CD4-positive, alpha-beta T cell treated with Interleukin-17A for 4 hours (primary cell): ENCODE data around the gene RELL2.
"Not testable (repeated sequence)": the region's sequence is repeated elsewhere in the genome, so short reads cannot be mapped to it uniquely, and the experiment has no call there.

Experiments used
- DNase-seq: peaks from one replicate; pipeline ENCODE4 v3.0.0-alpha.2; 2020; ENCODE audit warnings: mixed read lengths

Gene RELL2

GRCh38 chr5:141636413-141637122, at the start of gene RELL2, which contains the start of gene HDAC3:
RELL2 (plus strand) TSS chr5:141636997; CDS start chr5:141638226, 1,229 bp downstream.
HDAC3 (minus strand) TSS chr5:141636849; CDS start chr5:141636790, 59 bp downstream.
- peak; percentile 95 for DNase-seq

DNA sequence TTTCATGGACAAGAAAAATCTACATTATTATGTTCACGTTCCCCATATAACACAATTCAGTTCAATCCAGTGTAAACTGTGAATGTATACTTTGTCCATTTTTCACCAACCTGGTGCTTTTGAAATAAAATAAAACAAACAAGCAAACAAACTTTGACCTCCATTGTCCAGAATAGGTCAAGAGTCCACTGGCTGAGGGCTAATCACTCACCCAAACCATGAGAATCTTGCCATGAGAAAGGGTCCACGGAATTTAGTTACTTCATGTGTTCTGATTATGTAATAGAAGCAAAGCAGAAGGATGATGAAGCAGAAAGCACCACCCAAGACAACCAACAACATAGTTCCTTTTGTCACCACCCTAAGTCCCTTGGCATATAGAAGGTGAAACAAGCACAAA, 46.7 kb upstream of the RELL2 start:
- no peak for DNase-seq

- no peak for DNase-seq
Observed at GRCh38 chr5:141596867-141597266, 39.9 kb upstream of the RELL2 start.

DNA sequence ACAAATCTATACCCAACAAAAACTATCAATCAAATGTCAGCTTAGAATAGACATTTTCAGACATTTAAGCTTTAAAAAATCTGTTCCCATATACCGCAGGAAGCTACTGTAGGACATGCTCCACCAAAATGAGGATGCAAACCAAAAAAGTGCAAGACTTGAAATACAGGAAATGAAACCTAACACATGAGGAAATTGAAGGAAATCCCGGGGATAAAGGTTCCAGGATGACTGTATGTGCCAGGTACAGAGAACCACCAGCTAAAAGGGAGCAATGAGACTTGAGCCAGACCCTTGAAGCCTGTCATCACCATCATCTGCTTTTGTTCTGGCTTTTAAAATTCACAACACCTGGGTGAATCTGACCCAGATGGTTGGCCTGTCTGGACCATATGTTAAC, 39.4 kb upstream of the RELL2 start:
- no peak for DNase-seq

DNA sequence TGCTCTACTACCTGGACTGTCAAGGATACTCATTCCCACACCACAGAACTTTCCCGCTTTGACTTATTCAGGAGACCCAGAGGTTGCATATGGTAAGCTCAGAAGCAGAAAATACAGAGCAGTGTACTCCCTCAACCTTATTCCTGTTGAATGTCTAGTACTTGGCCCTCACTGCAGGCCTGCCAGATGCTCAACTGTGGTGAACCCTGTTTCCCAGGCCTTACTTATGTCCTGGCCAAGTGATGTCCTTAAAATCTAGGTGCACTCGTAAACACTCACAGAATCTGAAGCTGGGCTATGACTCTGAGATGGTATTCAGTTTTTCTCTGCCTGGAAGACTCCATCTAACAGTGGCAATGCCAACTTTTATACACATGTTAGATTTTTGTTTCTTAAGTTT, 39.0 kb upstream of the RELL2 start:
- no peak for DNase-seq

GRCh38 chr5:141598391-141599345, 38.1 kb upstream of the RELL2 start:
- DNase-seq, result no peak

DNA sequence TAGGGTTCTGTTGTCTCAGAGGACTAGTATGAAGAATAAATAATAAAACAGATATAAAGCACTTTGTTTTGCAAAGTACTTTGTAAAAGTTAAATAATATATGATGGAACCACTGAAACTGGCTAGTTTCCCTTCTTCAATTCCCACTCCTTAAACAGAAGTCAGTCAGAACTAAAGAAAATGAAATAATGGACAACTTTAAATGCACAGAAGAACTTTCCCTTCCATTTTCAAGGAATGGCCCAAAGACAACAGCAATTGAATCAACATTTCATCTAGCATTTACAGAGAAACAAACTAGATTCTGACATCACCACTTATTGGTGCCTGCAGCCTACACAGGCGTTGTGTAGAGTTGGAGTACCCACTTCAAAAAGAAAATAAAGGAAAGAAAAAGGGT, 34.2 kb upstream of the RELL2 start:
- no peak for DNase-seq

GRCh38 chr5:141603923-141604717, 32.7 kb upstream of the RELL2 start:
- peak; percentile 41 for DNase-seq

DNA sequence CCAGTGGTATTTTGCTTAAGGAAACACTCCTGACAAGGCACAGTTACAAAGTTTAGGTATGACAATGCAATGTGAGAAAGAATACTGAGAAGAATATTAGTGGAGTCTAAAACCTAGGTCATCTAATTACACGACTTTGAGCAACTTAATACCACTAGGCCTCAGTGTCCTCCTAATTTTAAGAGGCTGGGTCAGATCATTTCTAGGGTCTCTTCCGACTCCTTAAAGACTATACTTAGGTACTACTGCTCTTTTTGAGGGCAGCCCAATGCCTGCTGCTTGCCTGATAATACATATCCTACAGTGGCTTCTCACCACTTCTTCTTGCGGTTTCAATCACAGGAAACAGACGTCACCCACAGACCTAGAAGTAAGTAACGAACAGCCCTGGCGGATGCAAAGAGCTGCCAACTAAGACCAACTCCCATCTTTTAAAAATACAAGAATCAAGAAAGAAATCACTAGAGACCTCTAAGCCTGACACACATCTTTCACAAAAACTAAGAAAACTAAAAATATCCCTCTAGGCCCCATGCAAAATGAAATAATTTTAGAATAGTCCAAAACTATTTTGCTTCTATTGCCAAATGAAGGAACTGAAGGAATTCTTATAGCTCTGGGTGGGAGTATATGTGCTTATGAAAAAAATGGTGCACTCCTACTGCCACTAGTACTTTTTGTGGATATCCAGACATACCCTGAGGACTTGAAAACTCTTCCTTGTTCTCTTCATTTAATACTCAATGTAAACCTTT, 31.1 kb upstream of the RELL2 start:
- DNase-seq, result peak; percentile 75

DNA sequence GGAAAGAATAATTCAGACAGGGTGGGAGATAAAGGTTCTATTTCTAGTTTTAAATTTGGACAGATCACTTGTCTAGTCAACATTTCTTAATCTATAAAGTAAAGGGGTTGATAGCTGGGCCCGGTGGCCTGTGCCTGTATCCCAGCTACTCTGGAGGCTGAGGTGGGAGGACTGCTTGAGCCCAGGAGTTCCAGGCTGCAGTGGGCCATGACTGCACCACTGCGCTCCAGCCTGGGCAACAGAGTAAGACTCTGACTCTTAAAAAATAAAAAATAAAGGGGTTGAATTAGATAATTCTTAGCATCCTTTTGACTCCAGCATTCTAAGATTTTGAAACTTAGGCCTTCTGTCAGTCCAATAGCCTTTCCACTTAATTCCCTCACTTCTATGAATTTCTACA, 28.8 kb upstream of the RELL2 start:
- DNase-seq, result no peak

- DNase-seq, result no peak
Observed at GRCh38 chr5:141608557-141608956, 28.2 kb upstream of the RELL2 start.

GRCh38 chr5:141609044-141609443, 27.8 kb upstream of the RELL2 start:
- DNase-seq, result no peak

DNA sequence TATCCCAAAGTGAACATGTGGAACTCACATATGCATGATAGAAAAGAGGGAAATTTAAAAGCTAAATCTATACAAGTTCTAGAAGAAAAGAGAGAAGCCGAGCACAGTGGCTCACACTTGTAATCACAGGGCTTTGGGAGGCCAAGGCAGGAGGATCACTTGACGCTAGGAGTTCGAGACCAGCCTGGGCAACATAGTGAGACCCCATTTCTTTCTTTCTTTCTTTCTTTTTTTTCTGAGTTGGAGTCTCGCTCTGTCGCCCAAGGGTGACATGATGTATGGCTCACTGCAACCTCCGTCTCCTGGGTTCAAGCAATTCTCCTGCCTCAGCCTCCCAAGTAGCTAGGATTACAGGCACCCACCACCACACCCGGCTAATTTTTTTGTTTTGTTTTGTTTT, 26.9 kb upstream of the RELL2 start:
- not testable (repeated sequence) for DNase-seq

DNA sequence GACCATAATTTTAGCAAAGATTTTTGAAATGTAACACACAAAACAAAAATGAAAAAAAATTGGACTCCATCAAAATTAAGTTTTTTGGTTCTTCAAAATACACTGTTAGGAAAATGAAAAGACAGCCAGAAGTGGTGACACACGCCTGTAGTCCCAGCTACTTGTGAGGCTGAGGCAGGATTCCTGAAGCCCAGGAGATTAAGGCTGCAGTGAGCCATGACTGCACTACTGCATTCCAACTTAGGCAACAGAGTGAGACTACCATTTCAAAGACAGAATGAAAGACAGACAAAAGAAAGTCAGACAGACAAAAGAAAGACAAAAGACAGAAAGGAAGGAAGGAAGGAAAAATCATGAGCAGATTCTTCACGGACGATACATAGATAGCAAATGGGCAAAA, 25.5 kb upstream of the RELL2 start:
- DNase-seq, result no peak

DNA sequence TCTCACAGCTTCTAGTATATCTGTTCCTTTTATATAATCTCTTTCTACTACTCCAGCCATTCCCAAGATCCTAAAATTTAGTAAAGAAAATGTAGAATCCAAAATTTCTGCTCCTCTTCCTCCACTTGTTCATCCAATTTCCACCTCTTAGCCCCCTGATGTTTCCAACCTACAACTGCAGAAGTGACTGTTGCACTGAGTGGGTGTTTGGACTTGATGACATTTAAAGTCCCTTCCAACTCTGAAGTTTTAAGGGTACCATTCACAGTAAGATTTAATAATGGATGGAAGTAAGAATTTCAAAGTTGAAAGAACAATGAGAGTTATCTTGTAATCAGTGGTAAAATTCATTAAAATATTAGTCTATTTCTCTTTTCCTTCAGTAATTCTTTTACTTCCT, 23.5 kb upstream of the RELL2 start:
- no peak for DNase-seq

- DNase-seq, result no peak
Observed at GRCh38 chr5:141615991-141616720, 20.6 kb upstream of the RELL2 start.

DNA sequence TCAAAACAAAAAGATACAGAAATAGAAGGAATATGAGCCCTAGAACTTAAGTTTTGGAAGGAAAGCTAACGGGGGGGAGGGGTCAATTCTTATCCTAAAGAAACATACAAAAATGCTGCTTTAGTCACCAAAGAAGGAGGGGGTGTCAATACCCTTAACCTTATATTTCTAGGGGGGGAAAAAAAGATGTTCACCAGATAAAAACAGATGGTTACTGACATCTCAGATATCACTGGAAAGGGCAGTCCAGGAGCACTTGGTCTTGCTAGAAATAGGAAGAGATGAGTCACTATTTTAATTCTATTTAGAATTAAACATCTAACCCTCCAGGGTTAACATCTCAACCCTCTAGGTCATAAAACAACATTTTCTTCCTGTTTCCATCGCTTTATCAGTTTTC, 19.7 kb upstream of the RELL2 start:
- DNase-seq, result no peak

DNA sequence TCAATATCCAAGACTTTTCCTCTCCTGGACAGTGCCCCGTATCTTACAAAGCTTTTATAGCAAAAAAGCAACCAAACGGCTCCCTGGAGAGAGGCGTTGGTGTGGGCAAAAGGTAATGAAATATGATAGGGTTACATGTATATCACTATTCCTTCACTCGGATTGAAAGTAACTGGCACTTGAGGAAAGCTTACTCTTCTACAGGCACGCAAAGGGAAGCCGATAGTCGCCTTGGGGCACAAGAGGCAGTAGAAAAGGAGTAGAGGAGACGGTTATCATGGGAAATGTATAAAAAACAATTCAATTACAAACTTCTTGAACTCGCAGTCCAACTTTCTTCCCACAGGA, 19.1 kb upstream of the RELL2 start:
- DNase-seq, result peak; percentile 23

DNA sequence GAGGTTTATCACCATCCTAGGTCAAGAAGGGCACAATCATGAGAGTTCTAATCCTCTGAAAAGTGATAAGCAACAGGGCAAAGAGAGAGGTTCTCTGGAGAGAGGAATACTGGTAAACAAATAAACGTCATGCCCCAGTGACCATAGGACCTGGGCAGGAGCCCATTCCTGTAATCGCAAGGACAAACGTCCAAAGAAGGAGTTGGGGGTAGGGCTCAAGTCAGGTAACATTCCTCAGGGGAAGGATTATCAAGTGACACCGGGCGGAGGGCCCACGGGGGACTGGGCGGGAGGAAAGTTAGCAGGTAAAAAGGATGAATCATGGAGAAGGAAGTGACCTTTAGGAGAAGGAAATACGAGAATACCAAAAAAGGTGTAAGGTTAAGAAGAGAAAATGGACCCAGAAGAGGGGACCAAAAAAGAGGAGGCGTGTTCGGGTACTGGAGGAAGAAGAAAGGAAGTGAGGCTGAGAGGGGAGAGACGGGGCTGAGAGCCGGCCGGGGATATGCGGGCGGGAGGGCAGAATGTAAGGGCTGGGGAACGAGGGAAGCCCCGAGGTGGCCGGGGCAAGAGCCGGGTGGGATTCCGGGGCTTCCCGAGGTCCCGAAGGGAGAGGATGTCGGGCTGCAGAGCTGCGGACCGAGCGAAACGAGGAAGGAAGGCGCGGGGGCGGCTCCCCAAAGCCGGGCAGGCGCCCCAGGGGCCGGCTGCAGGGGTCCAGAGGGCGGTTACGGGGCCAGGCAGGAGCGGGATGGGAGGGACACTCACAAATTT, 18.6 kb upstream of the RELL2 start:
- DNase-seq, result peak; percentile 65

- peak; percentile 99 for DNase-seq
Observed at GRCh38 chr5:141618804-141619554, 17.8 kb upstream of the RELL2 start, which contains the start of gene DIAPH1. DIAPH1 (minus strand) TSS chr5:141619000; CDS start chr5:141618914, 86 bp downstream.
